ENCODE results near the gene KLHDC4. TPM values are rescaled to one million over a fixed set of nuclear protein-coding genes. Genes with fewer than 3 reads are reported as not detected.

The KLHDC4 gene
- polyA plus RNA-seq, 2 of the 4 experiments (the other 2 are of a cell fraction) = 25.9 to 37.2 TPM

- no peak for FAIRE-seq
- WGBS (ENCODE audit: missing lambda C conversion rate) = 86% methylated on average over 28 of the region's 32 CpGs
- H3K27ac ChIP-seq = peak overlapping the region; percentile 95 to 96
- no peak overlapping the region for H3K4me3 ChIP-seq
- peaks cover 75% of the 10 kb centered on the region for H3K4me1 ChIP-seq
- no peak for DNase-seq (ENCODE audit: low read depth in 1 of 2, low spot score in 1 of 2)
- no peaks in the 10 kb centered on the region for H3K9me3 ChIP-seq
- POLR2A ChIA-PET = interaction anchor here (0.8 to 3.7 kb wide), 9 partner anchors 12 to 79 kb away, joined by 5 to 44 read pairs (median 17); partner anchors contain the start of gene SLC7A5
- ATAC-seq = no peak
- H3K4me2 ChIP-seq = peak overlapping the region; percentile 72
- TF ChIP-seq, protein P1, sequence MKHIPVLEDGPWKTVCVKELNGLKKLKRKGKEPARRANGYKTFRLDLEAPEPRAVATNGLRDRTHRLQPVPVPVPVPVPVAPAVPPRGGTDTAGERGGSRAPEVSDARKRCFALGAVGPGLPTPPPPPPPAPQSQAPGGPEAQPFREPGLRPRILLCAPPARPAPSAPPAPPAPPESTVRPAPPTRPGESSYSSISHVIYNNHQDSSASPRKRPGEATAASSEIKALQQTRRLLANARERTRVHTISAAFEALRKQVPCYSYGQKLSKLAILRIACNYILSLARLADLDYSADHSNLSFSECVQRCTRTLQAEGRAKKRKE (CRISPR knock-in tag; IDR thresholded peaks at IDR 0.05; ENCODE audit: low read depth) = 0 out of 2 replicates have a peak, but pooled peaks have one; percentile 17
- TF ChIP-seq GATA3 (IDR thresholded peaks at IDR 0.05; ENCODE audit: borderline replicate concordance) = no peak
- TF ChIP-seq EP300 (IDR thresholded peaks at IDR 0.05) = no peak
- CTCF ChIA-PET = interaction anchor here (0.6 to 10.0 kb wide), 13 partner anchors 11 to 80 kb away, joined by 3 to 147 read pairs (median 13); no protein-coding TSS in a partner anchor
Measured at GRCh38 chr16:87791295-87792204, 25.8 kb upstream of the KLHDC4 start.

GRCh38 chr16:87790292-87791100 is 24.7 kb upstream of the KLHDC4 start:
- ChIA-PET CTCF (interaction anchor here (0.8 to 10.0 kb wide), 15 partner anchors 10 to 81 kb away, joined by 3 to 147 read pairs (median 6); no protein-coding TSS in a partner anchor), POLR2A (interaction anchor here (0.7 to 3.7 kb wide), 15 partner anchors 10 to 81 kb away, joined by 3 to 44 read pairs (median 7); partner anchors contain the start of gene SLC7A5)
- Histone ChIP-seq H3K4me2 (peak overlapping the region; percentile 72), H3K4me1 (peaks cover 76% of the 10 kb centered on the region), H3K4me3 (peak overlapping the region; percentile 3; the same call in 1 of the 3 replicates), H3K27ac (peak overlapping the region; percentile 95 to 96), H3K9me3 (no peaks in the 10 kb centered on the region)
- DNase-seq (ENCODE audit: low read depth in 1 of 2, low spot score in 1 of 2) = peak; percentile 83 to 94
- peak; percentile 62 to 80 for ATAC-seq
- no peak for FAIRE-seq
- WGBS (ENCODE audit: missing lambda C conversion rate) = 3% methylated on average over 17 of the region's 17 CpGs
- TF ChIP-seq EP300 (IDR thresholded peaks at IDR 0.05) (peak; percentile 61 to 81; a peak in 3 of 5 replicates), SREBF2 (IDR thresholded peaks at IDR 0.05) (no peak), RFX5 (IDR thresholded peaks at IDR 0.05) (no peak), RAD21 (conservative IDR thresholded peaks at IDR 0.05 in 1 of 2, IDR thresholded peaks at IDR 0.05 in 1 of 2) (peak; percentile 26 to 35; a peak in 3 of 5 replicates), RCOR1 (IDR thresholded peaks at IDR 0.05; ENCODE audit: low read depth, low read length) (no peak), HOXA7 (CRISPR knock-in tag; IDR thresholded peaks at IDR 0.05) (no peak), ZC3H11A (IDR thresholded peaks at IDR 0.05) (no peak), NR3C1 (IDR thresholded peaks at IDR 0.05) (no peak), HOXB13 (CRISPR knock-in tag; IDR thresholded peaks at IDR 0.05; ENCODE audit: low read depth) (no peak; the same call in 1 of the 2 replicates), JUNB (IDR thresholded peaks at IDR 0.05) (0 out of 2 replicates have a peak, but pooled peaks have one; percentile 23), RNF2 (IDR thresholded peaks at IDR 0.05; ENCODE audit: borderline replicate concordance, low read depth) (no peak), MYC (IDR thresholded peaks at IDR 0.05; ENCODE audit: borderline replicate concordance, low read length) (no peak), CHD2 (IDR thresholded peaks at IDR 0.05; ENCODE audit: low read length, partially characterized antibody) (no peak), HMGXB4 (CRISPR knock-in tag; IDR thresholded peaks at IDR 0.05; ENCODE audit: borderline replicate concordance) (no peak), ZNF302 (CRISPR knock-in tag; IDR thresholded peaks at IDR 0.05) (no peak), CHD4 (IDR thresholded peaks at IDR 0.05; ENCODE audit: borderline replicate concordance) (no peak), TFCP2L1 (CRISPR knock-in tag; IDR thresholded peaks at IDR 0.05) (0 out of 2 replicates have a peak, but pooled peaks have one; percentile 15), ZSCAN20 (CRISPR knock-in tag; IDR thresholded peaks at IDR 0.05) (no peak), MAFK (IDR thresholded peaks at IDR 0.05; ENCODE audit: partially characterized antibody) (no peak), MAX (IDR thresholded peaks at IDR 0.05) (peak; percentile 84), MAZ (IDR thresholded peaks at IDR 0.05; ENCODE audit: borderline replicate concordance, low read depth, low read length) (no peak; the same call in 1 of the 2 replicates), HOXB5 (CRISPR knock-in tag; IDR thresholded peaks at IDR 0.05) (peak; percentile 73), CEBPB (IDR thresholded peaks at IDR 0.05) (peak; percentile 50 to 88; a peak in 3 of 4 replicates), GATA3 (IDR thresholded peaks at IDR 0.05; ENCODE audit: borderline replicate concordance) (peak; percentile 86), CBX8 (IDR thresholded peaks at IDR 0.05) (no peak), POLR2A (IDR thresholded peaks at IDR 0.05; ENCODE audit: low read length) (no peak)
- TF ChIP-seq, protein P2, sequence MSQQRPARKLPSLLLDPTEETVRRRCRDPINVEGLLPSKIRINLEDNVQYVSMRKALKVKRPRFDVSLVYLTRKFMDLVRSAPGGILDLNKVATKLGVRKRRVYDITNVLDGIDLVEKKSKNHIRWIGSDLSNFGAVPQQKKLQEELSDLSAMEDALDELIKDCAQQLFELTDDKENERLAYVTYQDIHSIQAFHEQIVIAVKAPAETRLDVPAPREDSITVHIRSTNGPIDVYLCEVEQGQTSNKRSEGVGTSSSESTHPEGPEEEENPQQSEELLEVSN (IDR thresholded peaks at IDR 0.05; ENCODE audit: borderline replicate concordance, low read depth) = no peak
- TF ChIP-seq, protein P1 (CRISPR knock-in tag; IDR thresholded peaks at IDR 0.05; ENCODE audit: low read depth) = peak; percentile 5
- TF ChIP-seq, protein P3, sequence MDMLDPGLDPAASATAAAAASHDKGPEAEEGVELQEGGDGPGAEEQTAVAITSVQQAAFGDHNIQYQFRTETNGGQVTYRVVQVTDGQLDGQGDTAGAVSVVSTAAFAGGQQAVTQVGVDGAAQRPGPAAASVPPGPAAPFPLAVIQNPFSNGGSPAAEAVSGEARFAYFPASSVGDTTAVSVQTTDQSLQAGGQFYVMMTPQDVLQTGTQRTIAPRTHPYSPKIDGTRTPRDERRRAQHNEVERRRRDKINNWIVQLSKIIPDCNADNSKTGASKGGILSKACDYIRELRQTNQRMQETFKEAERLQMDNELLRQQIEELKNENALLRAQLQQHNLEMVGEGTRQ (IDR thresholded peaks at IDR 0.05) = no peak
